Esophagus squamous epithelium (tissue), 4 donors: Measurements from ENCODE around the gene C7orf33.

Experiments used
- POLR2A ChIP-seq, 4 donors: fragments of 450-650 bp; IDR thresholded peaks; one replicate each; pipeline ENCODE4 v1.6.1; 2017; ENCODE audit warnings: antibody characterized with exemption in 4 of 4, mild to moderate bottlenecking in 4 of 4, moderate library complexity in 3 of 4
- TF ChIP-seq, protein P1 (sequence below), 6 experiments: fragments of 450-650 bp in 4 of 6; fragments of 200-600 bp in 2 of 6; sonication (generic) in 2 of 6; IDR thresholded peaks; one replicate each; pipeline ENCODE4 v1.5.1; 2016 to 2019; ENCODE audit warnings: antibody characterized with exemption in 6 of 6, mild to moderate bottlenecking in 4 of 6, moderate library complexity in 4 of 6

DNA sequence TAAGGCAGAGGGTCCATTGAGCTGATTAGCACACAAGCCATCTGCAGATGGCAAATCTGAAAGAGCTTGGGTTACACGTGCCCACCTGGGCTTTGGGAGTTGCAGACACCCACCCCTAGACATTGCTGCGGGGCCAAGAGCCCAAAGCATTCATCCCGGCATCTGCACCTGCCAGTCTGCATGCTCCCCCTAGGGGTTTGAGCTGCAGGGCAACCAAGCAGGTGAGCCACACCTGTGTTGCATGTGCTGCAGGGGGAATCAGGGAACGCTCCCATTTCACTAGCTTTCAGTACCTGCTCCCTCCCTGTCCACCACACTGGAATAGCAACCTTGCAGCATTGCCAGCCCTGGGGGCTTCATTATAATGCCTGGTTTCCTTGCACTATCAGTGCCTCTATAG is 21.1 kb downstream of the C7orf33 start:
- TF ChIP-seq, protein P1, sequence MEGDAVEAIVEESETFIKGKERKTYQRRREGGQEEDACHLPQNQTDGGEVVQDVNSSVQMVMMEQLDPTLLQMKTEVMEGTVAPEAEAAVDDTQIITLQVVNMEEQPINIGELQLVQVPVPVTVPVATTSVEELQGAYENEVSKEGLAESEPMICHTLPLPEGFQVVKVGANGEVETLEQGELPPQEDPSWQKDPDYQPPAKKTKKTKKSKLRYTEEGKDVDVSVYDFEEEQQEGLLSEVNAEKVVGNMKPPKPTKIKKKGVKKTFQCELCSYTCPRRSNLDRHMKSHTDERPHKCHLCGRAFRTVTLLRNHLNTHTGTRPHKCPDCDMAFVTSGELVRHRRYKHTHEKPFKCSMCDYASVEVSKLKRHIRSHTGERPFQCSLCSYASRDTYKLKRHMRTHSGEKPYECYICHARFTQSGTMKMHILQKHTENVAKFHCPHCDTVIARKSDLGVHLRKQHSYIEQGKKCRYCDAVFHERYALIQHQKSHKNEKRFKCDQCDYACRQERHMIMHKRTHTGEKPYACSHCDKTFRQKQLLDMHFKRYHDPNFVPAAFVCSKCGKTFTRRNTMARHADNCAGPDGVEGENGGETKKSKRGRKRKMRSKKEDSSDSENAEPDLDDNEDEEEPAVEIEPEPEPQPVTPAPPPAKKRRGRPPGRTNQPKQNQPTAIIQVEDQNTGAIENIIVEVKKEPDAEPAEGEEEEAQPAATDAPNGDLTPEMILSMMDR (IDR thresholded peaks at IDR 0.05) = no peak
- TF ChIP-seq POLR2A (IDR thresholded peaks at IDR 0.05) = no peak
